Keratinocyte (primary cell): ENCODE results near the gene PRSS23. TPM values are rescaled to one million over a fixed set of nuclear protein-coding genes. Genes with fewer than 3 reads are reported as not detected.

Experiments used
- DNase-seq: peaks from one replicate; pipeline ENCODE4 v3.0.0-alpha.2; 2011; ENCODE audit warnings: low read depth, missing footprints, low spot score
- FAIRE-seq: peaks from 2 replicates; lab custom pipeline; 2011; peaks lifted over from hg19 to GRCh38; lab: Jason Lieb, UNC
- H2AFZ ChIP-seq: 2 replicates; pipeline ENCODE4 v1.6.0; 2012; ENCODE audit warnings: low read length, control low read depth, inconsistent platforms; ENCODE audit not compliant: control insufficient read depth
- H3K27ac ChIP-seq: 2 replicates; pipeline ENCODE4 v1.5.1; 2011; ENCODE audit warnings: low read length; ENCODE audit not compliant: control insufficient read depth, insufficient read depth
- H3K27me3 ChIP-seq: 3 replicates; pipeline ENCODE4 v1.6.0; 2011; ENCODE audit warnings: low read length; ENCODE audit not compliant: control insufficient read depth, insufficient read depth; ENCODE audit errors: extremely low read depth
- H3K36me3 ChIP-seq, 2 experiments: 2 replicates in 1 of 2; 3 replicates in 1 of 2; pipeline ENCODE4 v1.5.1; 2011; ENCODE audit warnings: low read length in 2 of 2, mild to moderate bottlenecking in 1 of 2; ENCODE audit not compliant: control insufficient read depth in 2 of 2, insufficient read depth in 2 of 2; ENCODE audit errors: extremely low read depth in 1 of 2
- H3K4me1 ChIP-seq: 3 replicates; pipeline ENCODE4 v1.5.1; 2011; ENCODE audit warnings: low read length; ENCODE audit not compliant: control insufficient read depth, insufficient read depth; ENCODE audit errors: extremely low read depth
- H3K4me2 ChIP-seq: 3 replicates; pipeline ENCODE4 v1.6.0; 2011; ENCODE audit warnings: low read depth, low read length; ENCODE audit not compliant: control insufficient read depth, insufficient read depth; ENCODE audit errors: extremely low read depth
- H3K4me3 ChIP-seq, 3 experiments: fragments of 200-600 bp in 1 of 3; sonication (generic) in 1 of 3; 2 replicates in 2 of 3; 3 replicates in 1 of 3; pipeline ENCODE4 v1.5.1; 2011 to 2016; ENCODE audit warnings: low read length in 3 of 3, mild to moderate bottlenecking in 3 of 3, control low read depth in 2 of 3, inconsistent platforms in 1 of 3, low read depth in 1 of 3, mixed read lengths in 1 of 3, mixed run types in 1 of 3, moderate library complexity in 1 of 3; ENCODE audit not compliant: control insufficient read depth in 2 of 3, insufficient read depth in 2 of 3; ENCODE audit errors: extremely low read depth in 1 of 3
- H3K79me2 ChIP-seq: 2 replicates; pipeline ENCODE4 v1.6.0; 2012; ENCODE audit warnings: low read length; ENCODE audit not compliant: control insufficient read depth, insufficient read depth
- H3K9ac ChIP-seq: 3 replicates; pipeline ENCODE4 v1.6.0; 2011; ENCODE audit warnings: low read length; ENCODE audit not compliant: control insufficient read depth, insufficient read depth; ENCODE audit errors: extremely low read depth
- H3K9me1 ChIP-seq: 3 replicates; pipeline ENCODE4 v1.6.0; 2011; ENCODE audit warnings: low read length; ENCODE audit not compliant: control insufficient read depth, insufficient read depth; ENCODE audit errors: extremely low read depth
- H3K9me3 ChIP-seq: 2 replicates; pipeline ENCODE4 v1.5.1; 2012; ENCODE audit warnings: low read depth, low read length; ENCODE audit not compliant: control insufficient read depth
- H4K20me1 ChIP-seq: 3 replicates; pipeline ENCODE4 v1.6.0; 2011; ENCODE audit warnings: low read length; ENCODE audit not compliant: control insufficient read depth, insufficient read depth; ENCODE audit errors: extremely low read depth
- CTCF ChIP-seq, 3 experiments: IDR thresholded peaks in 1 of 3; conservative IDR thresholded peaks in 1 of 3; optimal IDR thresholded peaks in 1 of 3; 2 replicates in 2 of 3; 3 replicates in 1 of 3; pipeline versions ENCODE3 to v1.5.1; 2011; ENCODE audit warnings: low read length in 3 of 3, mild to moderate bottlenecking in 3 of 3, moderate library complexity in 2 of 3, control low read depth in 1 of 3, inconsistent platforms in 1 of 3; ENCODE audit not compliant: insufficient read depth in 2 of 3; ENCODE audit errors: extremely low read depth in 1 of 3
- EZH2 ChIP-seq: IDR thresholded peaks from one replicate; pipeline ENCODE4 v1.6.1; 2012; ENCODE audit warnings: inconsistent platforms, mild to moderate bottlenecking, low read length, moderate library complexity
- dilution Hi-C: fragments of 300-500 bp; cut with MboI; formaldehyde crosslinking; loops from one replicate; pipeline ENCODE4 v1.7.0; 2020; ENCODE audit warnings: low sequenced_read_pairs; ENCODE audit not compliant: extremely low pct_ligation_motif_present
- polyA plus RNA-seq, 5 experiments: library from polyadenylated mRNA; depleted of rRNA in 3 of 5; stranded (reverse) in 3 of 5; stranded (forward) in 1 of 5; unstranded in 1 of 5; fragments of >200 nt; gene quantifications; 1 replicate in 1 of 5; 2 replicates in 3 of 5; 3 replicates in 1 of 5; pipeline versions ENCODE4 v1.2.1 to v1.2.3, GENCODE V29; 2011 to 2012; ENCODE audit warnings: missing spikeins in 2 of 5, low read depth in 1 of 5, low replicate concordance in 1 of 5

Gene PRSS23
- polyA plus RNA-seq, 1 donor (not counting 4 experiments of a cell fraction or from before 2014, with no cell fraction given): 143 TPM

- Histone ChIP-seq H2AFZ (no peak overlapping the region), H4K20me1 (no peaks in the 10 kb centered on the region), H3K79me2 (no peaks in the 10 kb centered on the region), H3K9me1 (no peaks in the 10 kb centered on the region), H3K4me1 (no peaks in the 10 kb centered on the region), H3K9me3 (no peaks in the 10 kb centered on the region), H3K27ac (no peak overlapping the region), H3K36me3 (no peaks in the 10 kb centered on the region), H3K27me3 (no peaks in the 10 kb centered on the region), H3K4me3 (no peak overlapping the region), H3K9ac (no peak overlapping the region), H3K4me2 (no peak overlapping the region)
- no peak for FAIRE-seq
- DNase-seq: no peak
- TF ChIP-seq EZH2 (no peak), CTCF (optimal IDR thresholded peaks at IDR 0.05 in 1 of 3, IDR thresholded peaks at IDR 0.05 in 1 of 3, conservative IDR thresholded peaks at IDR 0.05 in 1 of 3; ENCODE audit: extremely low read depth in 1 of 3, insufficient read depth in 2 of 3, low read length in 3 of 3) (no peak)
- dilution Hi-C loops: no loop called here
These were observed 45.2 kb upstream of the PRSS23 start for GRCh38 chr11:86755146-86755545.

GRCh38 chr11:86758171-86758570, 42.2 kb upstream of the PRSS23 start:
- H3K9me3 ChIP-seq: no peaks in the 10 kb centered on the region
- TF ChIP-seq EZH2 (no peak), CTCF (optimal IDR thresholded peaks at IDR 0.05 in 1 of 3, IDR thresholded peaks at IDR 0.05 in 1 of 3, conservative IDR thresholded peaks at IDR 0.05 in 1 of 3; ENCODE audit: extremely low read depth in 1 of 3, insufficient read depth in 2 of 3, low read length in 3 of 3) (no peak)
- DNase-seq (no peak), FAIRE-seq (no peak)
- no peak overlapping the region for H3K4me3 ChIP-seq
- dilution Hi-C loops: no loop called here
- no peaks in the 10 kb centered on the region for H4K20me1 ChIP-seq
- H3K4me1 ChIP-seq: no peaks in the 10 kb centered on the region
- H3K4me2 ChIP-seq: no peak overlapping the region
- no peak overlapping the region for H3K27ac ChIP-seq
- no peaks in the 10 kb centered on the region for H3K9me1 ChIP-seq
- H3K9ac ChIP-seq: no peak overlapping the region
- no peak overlapping the region for H2AFZ ChIP-seq
- no peaks in the 10 kb centered on the region for H3K36me3 ChIP-seq
- no peaks in the 10 kb centered on the region for H3K27me3 ChIP-seq
- H3K79me2 ChIP-seq: no peaks in the 10 kb centered on the region
